HUES6 (cell line): ENCODE measurements around the gene ZNF76.
"Not testable (repeated sequence)": the region's sequence is repeated elsewhere in the genome, so short reads cannot be mapped to it uniquely, and the experiment has no call there.

Source experiments
- H3K27ac ChIP-seq: 2 replicates; pipeline ENCODE4 v1.7.0; 2013; ENCODE audit warnings: low read depth, mild to moderate bottlenecking, low read length, inconsistent platforms
- H3K27me3 ChIP-seq: 2 replicates; pipeline ENCODE4 v1.6.1; 2013; ENCODE audit warnings: low read length; ENCODE audit not compliant: control insufficient read depth, insufficient read depth
- H3K36me3 ChIP-seq: 2 replicates; pipeline ENCODE4 v1.6.1; 2013; ENCODE audit warnings: low read length; ENCODE audit not compliant: control insufficient read depth, insufficient read depth
- H3K4me1 ChIP-seq: 2 replicates; pipeline ENCODE4 v1.6.1; 2013; ENCODE audit warnings: low read length; ENCODE audit not compliant: control insufficient read depth, insufficient read depth
- H3K4me3 ChIP-seq: 2 replicates; pipeline ENCODE4 v1.5.1; 2013; ENCODE audit warnings: low read depth, low read length
- H3K9ac ChIP-seq: one replicate; pipeline ENCODE4 v1.6.1; 2013; ENCODE audit warnings: mild to moderate bottlenecking, low read length
- H3K9me3 ChIP-seq: 2 replicates; pipeline ENCODE4 v1.6.1; 2013; ENCODE audit warnings: low read depth, low read length; ENCODE audit not compliant: control insufficient read depth, insufficient read depth

The ZNF76 gene

GRCh38 chr6:35332074-35332887 lies 72.7 kb downstream of the ZNF76 start:
- not testable (repeated sequence) for H3K36me3 ChIP-seq, H3K9ac ChIP-seq, H3K9me3 ChIP-seq, H3K4me3 ChIP-seq, H3K4me1 ChIP-seq, H3K27me3 ChIP-seq, H3K27ac ChIP-seq

GRCh38 chr6:35341557-35341956 lies 82.0 kb downstream of the ZNF76 start:
- Histone ChIP-seq H3K36me3 (no peaks in the 10 kb centered on the region), H3K4me1 (peaks cover 15% of the 10 kb centered on the region; the same call in 1 of the 2 replicates), H3K9ac (no peak overlapping the region), H3K9me3 (peaks cover 5% of the 10 kb centered on the region; the same call in 1 of the 2 replicates), H3K27me3 (peaks cover 3% of the 10 kb centered on the region; the same call in 1 of the 2 replicates), H3K27ac (no peak overlapping the region), H3K4me3 (no peak overlapping the region)

- Histone ChIP-seq H3K27me3 (peaks cover 3% of the 10 kb centered on the region; the same call in 1 of the 2 replicates), H3K9ac (peak within 1 kb of the TSS; percentile 61), H3K36me3 (no peaks in the 10 kb centered on the region), H3K9me3 (peaks cover 5% of the 10 kb centered on the region; the same call in 1 of the 2 replicates), H3K4me3 (peak within 1 kb of the TSS; percentile 84), H3K4me1 (peaks cover 15% of the 10 kb centered on the region; the same call in 1 of the 2 replicates), H3K27ac (no peak within 1 kb of the TSS)
Observed at GRCh38 chr6:35342258-35343091, 82.9 kb downstream of the ZNF76 start, which contains the start of gene PPARD. Gene PPARD (plus strand): TSS chr6:35342558. CDS start chr6:35411088, 68,530 bp downstream.

GRCh38 chr6:35343092-35343834 lies 83.7 kb downstream of the ZNF76 start:
- Histone ChIP-seq H3K27me3 (peaks cover 3% of the 10 kb centered on the region; the same call in 1 of the 2 replicates), H3K9ac (peak overlapping the region; percentile 61), H3K4me1 (peaks cover 15% of the 10 kb centered on the region; the same call in 1 of the 2 replicates), H3K9me3 (peaks cover 5% of the 10 kb centered on the region; the same call in 1 of the 2 replicates), H3K4me3 (peak overlapping the region; percentile 84), H3K36me3 (peaks cover 5% of the 10 kb centered on the region), H3K27ac (no peak overlapping the region)

GRCh38 chr6:35343835-35344550 lies 84.5 kb downstream of the ZNF76 start:
- peaks cover 3% of the 10 kb centered on the region; the same call in 1 of the 2 replicates for H3K27me3 ChIP-seq
- H3K4me3 ChIP-seq, result 0 out of 2 replicates have a peak overlapping the region, but pooled peaks have one; percentile 84
- H3K36me3 ChIP-seq, result peaks cover 10% of the 10 kb centered on the region
- H3K9ac ChIP-seq, result no peak overlapping the region
- peaks cover 5% of the 10 kb centered on the region; the same call in 1 of the 2 replicates for H3K9me3 ChIP-seq
- H3K4me1 ChIP-seq, result peaks cover 15% of the 10 kb centered on the region; the same call in 1 of the 2 replicates
- H3K27ac ChIP-seq, result no peak overlapping the region
